NCI-H446 treated with DMSO at 0.1 percent for 48 hours (cell line): ENCODE results near the gene SPTBN4.
"Not testable (repeated sequence)": the region's sequence is repeated elsewhere in the genome, so short reads cannot be mapped to it uniquely, and the experiment has no call there.

Experiments
- DNase-seq: peaks from one replicate; lab custom pipeline; 2025; lab: John Stamatoyannopoulos, UW

Gene SPTBN4

GRCh38 chr19:40621283-40621682 is 154.5 kb downstream of the SPTBN4 start:
- no peak for DNase-seq

DNA sequence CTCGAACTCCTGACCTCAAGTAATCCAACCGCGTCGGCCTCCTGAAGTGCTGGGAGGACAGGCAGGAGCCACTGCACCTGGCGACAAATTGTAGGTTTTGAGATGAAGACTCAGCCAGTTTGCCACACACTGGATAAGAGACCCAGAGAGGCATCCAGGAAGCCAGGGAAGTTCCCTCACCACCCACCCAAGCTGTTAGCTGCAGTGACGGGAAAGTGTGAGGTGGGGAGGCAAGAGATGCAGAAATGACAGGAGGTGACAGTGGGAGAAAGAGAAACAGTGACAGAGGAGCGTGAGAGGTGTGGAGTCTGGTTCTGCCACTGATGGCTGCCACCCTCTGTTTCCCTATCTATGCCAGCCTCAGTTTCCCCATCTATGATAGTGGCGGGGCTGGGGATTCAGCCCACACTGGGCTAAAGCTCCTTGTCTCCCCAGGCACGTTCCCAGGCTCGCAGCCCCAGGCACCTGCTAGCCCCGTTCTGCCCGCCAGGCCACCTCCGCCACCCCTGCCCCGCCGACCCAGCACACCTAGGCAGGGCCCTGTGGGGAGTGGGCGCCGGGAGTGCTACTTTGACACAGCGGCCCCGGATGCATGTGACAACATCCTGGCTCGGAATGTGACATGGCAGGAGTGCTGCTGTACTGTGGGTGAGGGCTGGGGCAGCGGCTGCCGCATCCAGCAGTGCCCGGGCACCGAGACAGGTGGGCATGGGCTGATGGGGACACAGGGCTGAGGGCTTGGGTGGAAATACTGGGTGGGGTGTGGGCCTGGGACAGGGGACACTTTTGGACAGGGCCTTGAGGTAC is 155.4 kb downstream of the SPTBN4 start:
- no peak for DNase-seq

- DNase-seq, result no peak
Measured at GRCh38 chr19:40622773-40623075, 155.9 kb downstream of the SPTBN4 start.

DNA sequence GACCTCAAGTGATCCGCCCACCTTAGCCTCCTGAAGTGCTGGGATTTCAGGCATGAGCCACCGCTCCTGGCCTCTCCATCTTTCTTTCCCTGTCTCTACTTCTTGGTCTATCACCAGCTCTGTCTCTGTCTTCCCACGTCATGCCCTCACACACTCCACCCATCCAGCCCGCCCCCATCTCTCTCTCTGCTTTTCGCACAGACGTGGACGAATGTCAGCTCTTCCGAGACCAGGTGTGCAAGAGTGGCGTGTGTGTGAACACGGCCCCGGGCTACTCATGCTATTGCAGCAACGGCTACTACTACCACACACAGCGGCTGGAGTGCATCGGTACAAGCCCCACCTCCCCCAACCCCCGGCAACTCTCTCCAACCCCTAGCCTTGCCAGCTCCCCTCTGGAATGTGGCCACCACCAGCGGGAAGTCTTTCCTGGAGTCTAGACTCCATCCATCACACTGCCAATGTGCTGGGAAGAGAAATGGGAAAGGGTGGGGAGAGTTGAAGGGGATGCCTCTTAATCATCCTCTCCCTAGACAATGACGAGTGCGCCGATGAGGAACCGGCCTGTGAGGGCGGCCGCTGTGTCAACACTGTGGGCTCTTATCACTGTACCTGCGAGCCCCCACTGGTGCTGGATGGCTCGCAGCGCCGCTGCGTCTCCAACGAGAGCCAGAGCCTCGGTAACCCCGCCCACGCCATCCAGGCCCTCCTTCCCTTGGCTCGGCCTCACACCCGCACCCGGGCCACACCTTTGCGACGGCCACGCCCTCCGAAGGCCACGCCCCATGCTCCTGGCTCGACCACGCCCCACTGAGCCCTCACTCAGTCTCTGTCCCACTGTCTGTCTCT is 156.8 kb downstream of the SPTBN4 start:
- no peak for DNase-seq

DNA sequence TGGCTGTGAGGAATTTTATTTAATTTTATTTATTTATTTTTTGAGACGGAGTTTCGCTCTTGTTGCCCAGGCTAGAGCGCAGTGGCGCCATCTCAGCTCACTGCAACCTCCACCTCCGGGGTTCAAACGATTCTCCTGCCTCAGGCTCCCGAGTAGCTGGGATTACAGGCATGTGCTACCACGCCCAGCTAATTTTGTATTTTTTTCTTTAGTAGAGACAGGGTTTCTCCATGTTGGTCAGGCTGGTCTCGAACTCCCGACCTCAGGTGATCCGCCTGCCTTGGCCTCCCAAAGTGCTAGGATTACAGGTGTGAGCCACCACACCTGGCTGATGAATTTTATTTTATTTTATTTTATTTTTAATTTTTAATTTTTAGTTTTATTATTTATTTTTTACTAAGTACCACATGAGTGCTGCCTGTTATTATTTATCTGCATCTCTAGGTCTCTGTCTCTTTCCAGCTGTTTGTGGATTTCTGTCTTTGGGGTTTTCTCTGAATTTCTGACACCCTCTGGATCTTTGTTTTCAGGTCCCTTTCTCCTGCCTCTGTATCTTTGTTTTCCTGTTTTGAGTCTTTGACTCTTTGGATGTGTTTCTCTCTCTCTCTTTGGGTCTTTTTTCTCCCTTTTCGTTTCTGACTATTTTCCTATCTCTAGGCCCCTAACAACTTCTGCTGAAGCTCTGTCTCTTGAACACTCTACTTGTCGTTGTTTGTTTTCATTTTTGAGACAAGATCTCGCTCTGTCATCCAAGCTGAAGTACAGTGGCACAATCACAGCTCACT is 157.8 kb downstream of the SPTBN4 start:
- not testable (repeated sequence) for DNase-seq

GRCh38 chr19:40625406-40626120 is 158.8 kb downstream of the SPTBN4 start:
- DNase-seq, result no peak
